ENCODE results near the gene MBD6.

The MBD6 gene

DNA sequence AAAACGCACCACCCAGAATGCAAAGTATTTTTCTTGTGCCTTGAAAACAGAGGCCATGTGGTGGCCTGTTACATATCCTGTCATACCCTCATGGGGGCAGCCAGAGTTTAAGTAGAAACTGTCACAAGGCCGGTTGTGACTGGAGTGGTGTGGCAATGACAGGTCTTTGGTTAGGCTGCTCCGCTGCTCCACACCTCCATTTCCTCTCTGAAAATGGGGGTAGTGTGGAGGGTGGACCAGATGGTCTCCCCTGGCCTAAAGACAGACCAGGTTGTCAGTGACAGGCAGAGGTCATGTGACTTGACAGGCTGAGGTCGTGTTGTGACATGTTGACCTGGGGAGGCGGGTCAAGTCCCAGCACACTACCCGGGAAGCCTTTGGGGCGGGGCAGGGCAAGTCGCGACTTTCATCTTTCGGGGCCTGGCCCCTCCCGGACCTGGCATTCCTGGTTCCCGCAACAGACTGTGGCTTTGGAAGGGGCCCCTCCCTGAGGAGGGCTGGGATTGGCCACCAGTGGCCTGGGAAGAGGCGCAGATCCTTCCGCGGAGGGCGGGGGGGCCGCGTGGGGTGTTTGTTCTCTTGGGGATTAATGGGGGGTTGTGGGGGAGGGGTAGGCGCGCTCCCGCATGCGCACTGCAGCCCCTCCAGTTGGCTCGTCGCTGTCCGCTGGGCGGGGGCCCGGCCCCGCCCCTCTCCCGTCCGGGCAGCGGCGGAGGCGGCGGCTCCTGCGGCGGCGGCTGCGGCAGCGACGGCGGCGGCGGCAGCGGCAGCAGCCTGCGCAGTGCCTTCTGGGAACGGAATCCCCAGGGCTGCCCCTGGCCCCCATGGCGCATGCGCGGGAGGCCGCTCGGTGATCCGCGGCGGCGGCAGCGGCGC, at the start of gene MBD6:
TSS of gene MBD6 (plus strand) at position 814 of the 876 bp plus-strand sequence. CDS start 1,480 bp downstream, outside the sequence.
- peak; percentile 92 for DNase-seq (ENCODE audit: low read depth)

- no peak for DNase-seq (ENCODE audit: low read depth)
Measured at GRCh38 chr12:57473392-57473791, 49.2 kb upstream of the MBD6 start.

- no peak for DNase-seq (ENCODE audit: low read depth)
Measured at GRCh38 chr12:57473886-57474285, 48.7 kb upstream of the MBD6 start.

GRCh38 chr12:57474430-57474829, 48.2 kb upstream of the MBD6 start:
- DNase-seq (ENCODE audit: low read depth), result no peak

DNA sequence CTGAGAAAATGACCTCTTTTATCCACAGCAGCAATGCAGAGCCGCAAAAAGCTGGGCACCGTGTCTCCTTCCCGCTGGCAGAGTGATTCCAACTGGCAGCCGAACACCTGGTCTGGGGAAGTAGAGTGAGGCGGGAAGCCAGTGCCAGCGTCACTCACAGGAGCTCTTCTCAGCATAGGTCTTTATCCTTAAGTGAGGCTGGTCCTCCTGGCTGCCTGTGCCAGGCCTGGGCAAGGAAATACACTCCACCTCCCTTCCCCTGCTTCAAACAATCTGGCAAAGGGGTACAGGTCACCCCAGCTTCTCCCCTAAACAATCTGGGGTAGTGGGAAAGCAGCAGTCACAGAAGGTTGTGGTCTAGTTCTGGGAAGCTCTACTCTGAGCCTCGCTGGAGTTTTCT, 47.8 kb upstream of the MBD6 start:
- DNase-seq (ENCODE audit: low read depth), result no peak

DNA sequence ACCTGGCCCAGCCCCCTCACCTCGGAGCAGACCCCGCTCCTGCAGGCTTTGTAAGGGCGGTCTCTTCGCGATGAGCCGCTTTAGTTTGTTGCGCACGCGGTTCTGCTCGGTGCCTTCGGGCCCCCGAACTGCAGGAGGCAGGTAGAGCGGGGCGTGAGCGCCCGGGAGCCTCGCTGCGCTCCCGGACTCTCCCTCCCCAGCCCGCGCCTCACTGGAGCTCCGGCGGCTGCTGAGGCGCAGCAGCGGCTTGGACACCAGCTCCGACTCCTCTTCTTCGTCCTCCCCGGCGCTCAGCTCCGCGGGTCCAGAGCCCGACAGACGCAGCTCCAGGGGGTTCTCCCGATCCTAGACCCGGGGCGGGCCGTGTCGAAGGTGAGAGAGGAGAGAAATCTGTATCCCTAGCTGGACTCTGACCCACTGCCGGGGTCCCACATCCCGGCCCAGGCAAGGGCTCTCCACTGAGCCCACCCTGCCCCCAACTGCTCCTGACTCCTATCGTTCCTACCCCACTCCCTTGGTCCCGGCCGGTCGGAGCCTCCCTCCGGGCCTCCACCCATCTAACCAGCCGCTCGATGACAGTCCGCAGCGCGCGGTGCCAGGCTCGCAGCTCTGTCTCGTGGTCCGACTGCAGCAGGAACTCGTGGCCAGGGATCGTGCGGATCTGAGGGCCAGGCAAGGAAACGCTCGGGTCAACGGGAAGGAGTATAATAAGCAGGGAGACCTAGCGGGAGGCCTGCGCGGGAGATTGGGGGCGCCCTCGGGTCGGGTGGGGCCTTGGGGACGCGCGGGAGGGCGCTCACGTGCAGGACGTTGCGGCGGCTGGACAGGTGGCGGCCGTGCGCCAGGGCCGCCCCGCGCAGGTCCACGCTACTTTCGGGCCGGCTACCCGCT, 47.1 kb upstream of the MBD6 start:
- DNase-seq (ENCODE audit: low read depth), result no peak

DNA sequence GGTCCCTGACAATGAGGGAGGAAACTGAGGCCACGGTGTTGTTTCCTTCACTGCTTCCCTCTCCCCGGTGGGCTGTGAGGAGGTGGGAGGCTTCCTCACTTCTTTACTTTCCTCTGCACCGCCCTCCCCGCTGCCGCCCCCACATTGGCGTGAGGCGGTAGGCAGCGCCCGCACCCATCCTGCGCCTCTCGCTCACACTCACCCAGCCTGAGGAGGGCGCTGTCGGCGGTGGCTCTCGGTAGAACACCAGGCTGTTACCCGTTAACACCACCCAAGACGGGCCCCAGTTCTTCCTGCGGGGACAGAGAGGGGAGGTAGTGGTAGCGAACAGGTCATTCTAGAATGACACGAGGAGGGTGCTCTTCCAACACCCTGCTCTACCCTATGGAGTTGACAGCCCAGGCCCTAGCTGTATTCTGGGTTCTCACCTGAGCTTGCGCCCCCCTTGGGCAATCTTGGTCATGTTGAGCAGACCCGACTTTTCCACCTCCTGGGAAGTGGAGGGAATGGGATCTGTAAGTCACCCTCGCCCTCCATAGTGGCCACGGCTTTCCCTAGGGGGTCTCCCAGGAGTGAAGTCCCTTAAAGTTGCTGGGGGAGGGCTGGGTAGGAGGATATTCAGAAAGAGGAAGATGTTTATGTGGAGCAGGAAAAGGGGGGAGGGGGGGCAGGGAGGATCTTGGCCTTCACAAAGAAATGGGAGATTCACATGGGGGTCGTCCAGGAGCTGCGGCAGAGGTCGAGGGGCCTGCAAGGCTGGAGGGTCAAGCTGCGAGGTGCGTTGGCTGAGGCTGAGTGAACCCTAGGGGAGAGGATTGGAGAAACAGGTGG, 46.2 kb upstream of the MBD6 start:
- DNase-seq (ENCODE audit: low read depth), result no peak

- DNase-seq (ENCODE audit: low read depth), result no peak
Measured at GRCh38 chr12:57476993-57477709, 45.5 kb upstream of the MBD6 start.

DNA sequence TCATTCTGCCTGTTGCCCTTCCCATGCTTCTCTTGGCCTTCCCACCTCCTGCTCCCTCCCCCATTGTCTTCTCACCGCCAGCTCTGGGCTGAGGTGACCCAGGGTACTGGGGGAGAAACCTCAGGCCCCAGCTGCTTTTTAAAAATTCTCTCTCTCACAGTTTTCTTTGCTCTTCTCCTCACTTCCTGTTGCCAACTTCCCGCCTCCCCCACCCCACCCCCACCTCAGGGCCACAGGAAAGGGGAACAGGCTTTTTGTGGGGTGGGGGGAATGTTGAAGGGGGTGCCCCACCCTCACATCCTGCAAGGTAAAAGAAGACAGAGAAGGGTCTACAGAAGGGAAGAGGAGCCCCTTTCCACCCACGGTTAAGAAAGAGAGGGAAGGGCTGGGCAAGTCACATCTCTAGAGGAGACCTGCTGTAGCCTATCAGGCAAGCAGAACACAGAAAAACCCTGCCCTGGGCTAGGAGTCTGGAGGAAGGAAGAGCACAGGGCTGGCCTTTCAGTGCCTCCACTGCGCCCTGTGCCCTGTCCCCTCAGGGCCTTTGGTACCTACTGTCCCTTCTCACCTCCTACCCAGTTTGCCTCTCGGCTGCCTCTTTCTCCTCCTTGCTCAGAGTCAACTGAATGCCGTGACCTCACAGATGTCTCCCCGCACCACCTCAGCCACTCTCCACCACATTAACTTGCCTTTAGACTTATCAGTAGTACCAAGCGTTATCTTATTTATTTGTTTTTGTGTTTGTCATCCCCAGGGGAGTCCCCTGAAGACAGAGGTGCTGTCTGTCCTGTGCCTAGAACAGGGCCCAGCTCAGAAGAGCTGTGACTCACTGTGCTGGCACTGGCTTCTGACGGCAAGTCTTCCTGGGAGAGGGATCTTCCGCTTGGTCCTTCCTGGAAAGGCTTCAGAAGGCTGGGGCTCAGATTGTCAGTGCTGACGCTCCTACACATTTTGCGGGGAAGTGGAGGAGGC, 44.6 kb upstream of the MBD6 start:
- DNase-seq (ENCODE audit: low read depth), result peak; percentile 53

- no peak for DNase-seq (ENCODE audit: low read depth)
Measured at GRCh38 chr12:57479043-57479375, 43.6 kb upstream of the MBD6 start.

GRCh38 chr12:57479376-57480115, 43.1 kb upstream of the MBD6 start, which contains the start of gene ARHGAP9:
Gene ARHGAP9, minus strand, starts transcription at chr12:57479866. Its CDS starts 460 bp downstream, at chr12:57479406.
- DNase-seq (ENCODE audit: low read depth), result peak; percentile 42

GRCh38 chr12:57481671-57482070, 41.0 kb upstream of the MBD6 start:
- no peak for DNase-seq (ENCODE audit: low read depth)

GRCh38 chr12:57483466-57483865, 39.2 kb upstream of the MBD6 start:
- DNase-seq (ENCODE audit: low read depth), result peak; percentile 82

- DNase-seq (ENCODE audit: low read depth), result no peak
Measured at GRCh38 chr12:57485695-57486094, 36.9 kb upstream of the MBD6 start.

DNA sequence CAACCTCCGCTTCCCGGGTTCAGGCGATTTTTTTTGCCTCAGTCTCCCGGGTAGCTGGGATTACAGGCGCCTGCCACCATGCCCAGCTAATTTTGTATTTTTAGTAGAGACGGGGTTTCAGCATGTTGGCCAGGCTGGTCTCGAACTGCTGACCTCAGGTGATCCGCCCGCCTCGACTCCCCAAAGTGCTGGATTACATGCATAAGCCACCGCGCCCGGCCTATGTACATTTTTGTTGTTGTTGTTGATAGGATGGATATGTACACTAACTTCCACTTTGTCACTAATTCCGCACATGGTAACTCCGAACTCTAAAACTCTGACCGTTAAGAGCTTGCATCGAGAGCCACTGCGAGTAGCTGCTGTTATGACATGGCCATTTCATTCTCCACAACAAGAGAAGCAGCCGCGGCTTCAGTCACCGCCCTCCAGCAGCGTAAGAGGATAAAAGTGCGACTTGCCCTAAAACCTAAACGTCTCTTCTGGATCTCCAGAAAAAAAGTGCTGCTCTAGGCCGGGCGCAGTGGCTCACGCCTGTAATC, 35.5 kb upstream of the MBD6 start:
- DNase-seq (ENCODE audit: low read depth), result no peak

GRCh38 chr12:57487597-57488401, 34.8 kb upstream of the MBD6 start, which contains the start of gene MARS1:
Gene MARS1, plus strand, starts transcription at chr12:57488068. Its CDS starts 23 bp downstream, at chr12:57488091.
- peak; percentile 96 for DNase-seq (ENCODE audit: low read depth)

- peak; percentile 45 for DNase-seq (ENCODE audit: low read depth)
Measured at GRCh38 chr12:57488402-57489156, 34.0 kb upstream of the MBD6 start.
